Astrocyte of the spinal cord (primary cell): ENCODE data around the gene TMED5.
"Not testable (repeated sequence)": the region's sequence is repeated elsewhere in the genome, so short reads cannot be mapped to it uniquely, and the experiment has no call there.

Source experiments
- DNase-seq: peaks from one replicate; pipeline ENCODE4 v3.0.0; 2011; ENCODE audit warnings: low read depth, low spot score
- H3K4me3 ChIP-seq: 2 replicates; pipeline ENCODE4 v1.5.1; 2011; ENCODE audit warnings: low read depth, mild to moderate bottlenecking, low read length, moderate library complexity
- in situ Hi-C: cut with HindIII; loops from 2 replicates; pipeline ENCODE4 v1.10.0; 2017; ENCODE audit warnings: low sequenced_read_pairs
- TF ChIP-seq, protein P1 (sequence below): IDR thresholded peaks from 2 replicates; pipeline ENCODE4 v1.5.1; 2012; ENCODE audit warnings: low read depth, mild to moderate bottlenecking, low read length, inconsistent platforms

Gene TMED5

DNA sequence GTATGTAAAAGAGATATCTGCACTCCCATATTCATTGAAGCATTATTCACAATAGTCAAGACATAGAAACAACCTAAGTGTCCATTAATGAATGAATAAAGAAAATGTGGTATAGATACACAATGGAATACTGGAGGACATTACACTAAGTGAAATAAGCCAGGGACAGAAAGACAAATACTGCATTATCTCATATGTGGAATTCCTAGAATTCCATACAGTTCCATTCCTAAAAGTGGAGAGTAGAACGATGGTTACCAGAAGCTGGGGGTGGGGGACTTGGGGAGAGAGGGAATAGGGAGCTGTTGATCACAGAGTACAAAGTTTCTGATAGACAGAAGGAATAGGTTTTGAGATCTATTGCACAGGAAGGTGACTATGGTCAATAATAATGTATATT, 7.4 kb downstream of the TMED5 start:
- DNase-seq = no peak
- in situ Hi-C loops = no loop called here
- H3K4me3 ChIP-seq = no peak overlapping the region
- TF ChIP-seq, protein P1, sequence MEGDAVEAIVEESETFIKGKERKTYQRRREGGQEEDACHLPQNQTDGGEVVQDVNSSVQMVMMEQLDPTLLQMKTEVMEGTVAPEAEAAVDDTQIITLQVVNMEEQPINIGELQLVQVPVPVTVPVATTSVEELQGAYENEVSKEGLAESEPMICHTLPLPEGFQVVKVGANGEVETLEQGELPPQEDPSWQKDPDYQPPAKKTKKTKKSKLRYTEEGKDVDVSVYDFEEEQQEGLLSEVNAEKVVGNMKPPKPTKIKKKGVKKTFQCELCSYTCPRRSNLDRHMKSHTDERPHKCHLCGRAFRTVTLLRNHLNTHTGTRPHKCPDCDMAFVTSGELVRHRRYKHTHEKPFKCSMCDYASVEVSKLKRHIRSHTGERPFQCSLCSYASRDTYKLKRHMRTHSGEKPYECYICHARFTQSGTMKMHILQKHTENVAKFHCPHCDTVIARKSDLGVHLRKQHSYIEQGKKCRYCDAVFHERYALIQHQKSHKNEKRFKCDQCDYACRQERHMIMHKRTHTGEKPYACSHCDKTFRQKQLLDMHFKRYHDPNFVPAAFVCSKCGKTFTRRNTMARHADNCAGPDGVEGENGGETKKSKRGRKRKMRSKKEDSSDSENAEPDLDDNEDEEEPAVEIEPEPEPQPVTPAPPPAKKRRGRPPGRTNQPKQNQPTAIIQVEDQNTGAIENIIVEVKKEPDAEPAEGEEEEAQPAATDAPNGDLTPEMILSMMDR = no peak

DNA sequence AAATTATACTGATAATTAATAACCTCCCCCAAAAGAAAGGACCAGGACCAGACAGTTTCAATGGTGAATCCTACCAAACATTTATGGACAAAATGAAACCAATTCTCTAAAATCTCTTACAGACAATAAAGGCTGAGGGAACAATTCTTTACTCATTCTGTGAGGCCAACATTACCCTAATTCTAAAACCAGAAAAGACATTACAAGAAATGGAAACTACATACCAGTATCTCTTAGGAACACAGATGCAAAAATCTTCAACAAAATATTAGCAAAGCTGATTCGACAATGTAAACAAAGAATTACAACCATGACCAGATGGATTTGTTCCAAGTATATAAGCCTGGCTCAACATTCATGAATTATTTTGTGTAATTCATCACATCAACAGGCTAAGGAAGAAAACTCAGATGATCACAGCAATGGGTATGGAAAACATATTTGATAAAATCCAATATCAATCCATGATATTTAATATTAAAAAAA, 8.6 kb downstream of the TMED5 start:
- no peak overlapping the region for H3K4me3 ChIP-seq
- DNase-seq = no peak
- in situ Hi-C loops = no loop called here
- TF ChIP-seq, protein P1 = no peak

DNA sequence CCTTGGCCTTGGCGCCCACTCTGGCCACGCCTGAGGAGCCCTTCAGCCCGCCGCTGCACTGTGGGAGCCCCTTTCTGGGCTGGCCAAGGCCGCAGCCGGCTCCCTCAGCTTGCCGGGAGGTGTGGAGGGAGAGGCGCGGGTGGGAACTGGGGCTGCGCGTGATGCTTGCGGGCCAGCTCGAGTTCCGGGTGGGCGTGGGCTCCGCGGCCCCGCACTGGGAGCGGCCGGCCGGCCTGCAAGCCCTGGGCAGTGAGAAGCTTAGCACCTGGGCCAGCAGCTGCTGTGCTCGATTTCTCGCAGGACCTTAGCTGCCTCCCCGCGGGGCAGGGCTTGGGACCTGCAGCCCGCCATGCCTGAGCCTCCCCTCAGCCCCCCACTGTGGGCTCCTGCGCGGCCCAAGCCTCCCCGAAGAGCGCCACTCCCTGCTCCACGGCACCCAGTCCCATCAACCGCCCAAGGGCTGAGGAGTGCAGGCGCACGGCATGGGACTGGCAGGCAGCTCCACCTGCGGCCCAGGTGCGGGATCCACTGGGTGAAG, 10.0 kb downstream of the TMED5 start:
- in situ Hi-C loops, H3K4me3 ChIP-seq, DNase-seq: not testable (repeated sequence)

DNA sequence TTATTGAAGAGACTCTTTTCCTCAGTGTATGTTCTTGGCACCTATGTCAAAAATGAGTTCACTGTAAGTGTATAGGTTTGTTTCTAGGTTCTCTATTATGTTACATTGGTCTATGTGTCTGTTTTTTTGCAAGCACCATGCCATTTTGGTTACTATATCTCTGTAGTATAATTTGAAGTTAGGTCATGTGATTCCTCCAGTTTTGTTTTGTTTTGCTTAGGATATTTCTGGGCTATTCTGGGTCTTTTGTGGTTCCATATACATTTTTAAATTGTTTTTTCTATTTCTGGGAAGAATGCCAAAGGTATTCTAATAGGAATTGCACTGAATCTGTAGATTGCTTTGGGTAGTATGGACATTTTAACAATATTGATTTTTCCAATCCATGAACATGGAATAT, 13.2 kb downstream of the TMED5 start:
- TF ChIP-seq, protein P1 = no peak
- H3K4me3 ChIP-seq = no peak overlapping the region
- no peak for DNase-seq
- in situ Hi-C loops = no loop called here

DNA sequence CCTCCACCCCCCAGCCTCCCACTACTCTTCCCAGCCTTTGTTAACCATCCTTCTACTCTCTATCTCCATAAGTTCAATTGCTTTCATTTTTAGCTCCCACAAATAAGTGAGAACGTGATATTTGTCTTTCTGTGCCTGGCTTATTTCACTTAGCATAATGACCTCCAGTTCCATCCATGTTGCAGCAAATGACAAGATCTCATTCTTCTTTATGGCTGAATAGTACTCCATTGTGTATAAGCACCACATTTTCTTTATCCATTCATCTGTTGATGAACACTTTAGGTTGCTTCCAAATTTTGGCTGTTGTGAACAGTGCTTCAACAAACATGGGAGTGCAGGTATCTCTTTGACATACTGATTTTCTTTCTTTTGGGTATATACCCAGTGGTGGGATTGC, 14.3 kb downstream of the TMED5 start:
- H3K4me3 ChIP-seq, DNase-seq, in situ Hi-C loops: not testable (repeated sequence)

DNA sequence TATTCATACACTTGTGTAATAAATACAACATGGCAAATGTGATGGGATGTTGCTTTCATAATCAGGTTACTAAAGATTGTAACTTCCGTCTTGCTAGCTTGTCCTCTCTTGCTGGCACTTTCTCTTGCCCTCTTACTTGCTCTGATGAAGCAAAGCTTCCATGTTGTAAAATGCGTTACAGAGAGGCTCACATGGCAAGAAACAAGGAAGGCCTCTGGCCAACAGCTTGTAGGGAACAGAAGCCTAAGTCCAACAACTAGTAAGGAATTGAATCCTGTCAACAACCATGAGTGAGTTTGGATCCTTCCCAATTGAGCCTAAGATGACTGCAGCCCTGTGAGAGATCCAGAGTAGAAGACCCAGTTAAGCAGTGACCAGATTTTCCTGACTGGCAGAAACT, 15.4 kb downstream of the TMED5 start:
- no peak overlapping the region for H3K4me3 ChIP-seq
- TF ChIP-seq, protein P1 = no peak
- no peak for DNase-seq
- in situ Hi-C loops = no loop called here

DNA sequence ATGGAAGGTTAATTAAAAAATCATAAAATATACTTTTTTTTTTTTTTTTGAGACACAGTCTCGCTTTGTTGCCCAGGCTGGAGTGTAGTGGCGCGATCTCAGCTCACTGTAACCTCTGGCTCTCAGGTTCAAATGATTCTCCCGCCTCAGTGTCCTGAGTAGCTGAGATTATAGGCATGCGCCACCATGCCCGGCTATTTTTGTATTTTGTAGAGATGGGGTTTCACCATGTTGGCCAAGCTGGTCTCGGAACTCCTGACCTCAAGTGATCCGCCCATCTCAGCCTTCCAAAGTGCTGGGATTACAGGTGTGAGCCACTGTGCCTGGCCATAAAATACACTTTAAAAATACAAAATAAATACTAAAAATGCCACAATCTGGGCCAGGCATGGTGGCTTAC, 16.9 kb downstream of the TMED5 start:
- DNase-seq, in situ Hi-C loops, H3K4me3 ChIP-seq: not testable (repeated sequence)

DNA sequence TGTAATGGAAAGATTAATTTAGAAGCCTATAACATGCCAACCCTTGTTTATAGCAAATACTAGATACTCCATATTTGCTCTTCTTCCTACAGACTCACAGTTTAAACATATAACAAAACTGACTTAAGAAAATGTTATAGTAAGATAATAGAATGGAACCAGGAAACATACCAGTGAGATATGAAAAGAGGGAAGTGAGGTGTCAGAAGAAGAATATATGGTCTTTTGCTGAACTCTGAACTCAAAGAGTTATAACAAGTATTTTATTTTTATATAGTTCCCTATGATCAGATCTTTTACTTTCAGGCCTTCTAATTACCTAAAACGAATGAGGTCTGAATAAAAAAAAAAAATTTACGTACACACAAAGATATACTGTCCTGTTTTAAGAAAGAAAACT, 20.9 kb downstream of the TMED5 start:
- in situ Hi-C loops = no loop called here
- no peak for DNase-seq
- H3K4me3 ChIP-seq = no peak overlapping the region
- TF ChIP-seq, protein P1 = no peak
